ENCODE data around the gene PARP14.

- TF ChIP-seq, protein P1, sequence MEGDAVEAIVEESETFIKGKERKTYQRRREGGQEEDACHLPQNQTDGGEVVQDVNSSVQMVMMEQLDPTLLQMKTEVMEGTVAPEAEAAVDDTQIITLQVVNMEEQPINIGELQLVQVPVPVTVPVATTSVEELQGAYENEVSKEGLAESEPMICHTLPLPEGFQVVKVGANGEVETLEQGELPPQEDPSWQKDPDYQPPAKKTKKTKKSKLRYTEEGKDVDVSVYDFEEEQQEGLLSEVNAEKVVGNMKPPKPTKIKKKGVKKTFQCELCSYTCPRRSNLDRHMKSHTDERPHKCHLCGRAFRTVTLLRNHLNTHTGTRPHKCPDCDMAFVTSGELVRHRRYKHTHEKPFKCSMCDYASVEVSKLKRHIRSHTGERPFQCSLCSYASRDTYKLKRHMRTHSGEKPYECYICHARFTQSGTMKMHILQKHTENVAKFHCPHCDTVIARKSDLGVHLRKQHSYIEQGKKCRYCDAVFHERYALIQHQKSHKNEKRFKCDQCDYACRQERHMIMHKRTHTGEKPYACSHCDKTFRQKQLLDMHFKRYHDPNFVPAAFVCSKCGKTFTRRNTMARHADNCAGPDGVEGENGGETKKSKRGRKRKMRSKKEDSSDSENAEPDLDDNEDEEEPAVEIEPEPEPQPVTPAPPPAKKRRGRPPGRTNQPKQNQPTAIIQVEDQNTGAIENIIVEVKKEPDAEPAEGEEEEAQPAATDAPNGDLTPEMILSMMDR (IDR thresholded peaks at IDR 0.05) = no peak
- TF ChIP-seq POLR2A (IDR thresholded peaks at IDR 0.05) = no peak
Measured at GRCh38 chr3:122671553-122671952, 9.1 kb upstream of the PARP14 start.
